SK-N-MC (cell line): ENCODE measurements around the gene COMTD1.

Experiments used
- EZH2 ChIP-seq: fragments of 200-600 bp; sonication (generic); IDR thresholded peaks from one replicate; pipeline ENCODE4 v1.6.1; 2017; ENCODE audit warnings: antibody characterized with exemption
- POLR2AphosphoS5 ChIP-seq: IDR thresholded peaks from 2 replicates; pipeline ENCODE4 v1.6.1; 2012; ENCODE audit warnings: mild to moderate bottlenecking, low read depth, low read length, borderline replicate concordance

DNA sequence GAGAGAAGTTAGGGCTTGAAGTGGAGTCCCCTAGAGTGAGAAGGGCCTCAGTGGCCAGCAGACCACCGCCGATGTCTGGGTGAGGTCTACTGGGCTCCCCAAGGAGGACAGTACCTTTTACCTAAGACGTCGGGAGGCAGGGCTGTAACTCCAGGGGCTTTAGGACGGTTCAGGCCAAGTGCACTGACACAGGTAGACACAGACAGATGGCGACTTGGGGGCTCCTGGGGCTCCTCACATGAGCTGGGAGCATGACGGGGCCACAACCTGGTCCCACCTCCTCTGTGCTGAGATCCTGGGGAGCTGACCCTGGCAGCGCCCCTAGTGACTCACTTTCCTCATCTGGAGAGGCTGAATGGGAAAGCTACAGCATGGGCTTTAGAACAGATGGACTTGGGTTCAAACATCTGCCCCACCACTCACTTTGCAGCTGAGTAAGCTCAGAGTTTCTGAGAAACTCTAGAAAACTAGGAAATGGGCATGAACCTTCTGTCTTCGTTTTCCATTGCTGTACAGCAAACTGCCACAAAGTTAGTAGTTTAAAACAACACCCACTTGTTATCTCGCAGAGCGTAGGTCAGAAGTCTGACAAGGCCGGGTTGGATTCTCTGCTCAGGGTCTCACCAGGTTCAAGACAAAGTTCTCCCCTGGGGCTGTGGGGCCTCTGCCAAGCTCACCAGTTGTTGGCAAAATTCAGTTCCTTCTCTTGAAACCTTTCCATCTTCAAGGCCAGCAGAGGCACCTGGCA, 4.7 kb upstream of the COMTD1 start:
- TF ChIP-seq POLR2AphosphoS5 (no peak), EZH2 (no peak)
